ENCODE data around the gene TOB1. TPM values are rescaled to one million over a fixed set of nuclear protein-coding genes. Genes with fewer than 3 reads are reported as not detected.

The TOB1 gene
- total and polyA plus RNA-seq, 12 donors: 15.6 to 134 (median 97.8) TPM

GRCh38 chr17:50871898-50872297 is 5.7 kb upstream of the TOB1 start:
- ATAC-seq (no peak), DNase-seq (no peak)
- H3K4me3 ChIP-seq: no peak overlapping the region
- H3K4me1 ChIP-seq: peaks cover 0 to 38% (median 28%) of the 10 kb centered on the region in 9 donors
- no peaks in the 10 kb centered on the region for H3K27me3 ChIP-seq
- WGBS, 2 donors: 59 to 67% methylated on average over 2 of the region's 2 CpGs
- H3K36me3 ChIP-seq: no peaks in the 10 kb centered on the region
- TF ChIP-seq CTCF (IDR thresholded peaks at IDR 0.05): no peak
- H3K27ac ChIP-seq: peak overlapping the region in 7 of 10 donors; percentile 5 to 52 (median 32)
- H3K9me3 ChIP-seq: no peaks in the 10 kb centered on the region
- intact Hi-C loops (cut with DNase I): no loop called here

GRCh38 chr17:50871364-50871763 is 5.2 kb upstream of the TOB1 start:
- intact Hi-C loops (cut with DNase I): no loop called here
- no peaks in the 10 kb centered on the region for H3K27me3 ChIP-seq
- DNase-seq (no peak), ATAC-seq (no peak)
- peaks cover 0 to 38% (median 28%) of the 10 kb centered on the region in 9 donors for H3K4me1 ChIP-seq
- 67 to 72% methylated on average over 4 of the region's 4 CpGs for WGBS, 2 donors
- H3K9me3 ChIP-seq: no peaks in the 10 kb centered on the region
- peak overlapping the region in 5 of 10 donors; percentile 5 to 52 (median 32) for H3K27ac ChIP-seq
- no peaks in the 10 kb centered on the region for H3K36me3 ChIP-seq
- H3K4me3 ChIP-seq: no peak overlapping the region
- no peak for TF ChIP-seq CTCF (IDR thresholded peaks at IDR 0.05)

GRCh38 chr17:50868602-50869001 is 2.4 kb upstream of the TOB1 start:
- H3K4me1 ChIP-seq: peaks cover 0 to 53% (median 38%) of the 10 kb centered on the region in 9 donors
- no peak for ATAC-seq
- intact Hi-C loops (cut with DNase I): loop anchor here in 6 of 10 donors (5.0 kb wide), 3 partner anchors 34 to 64 kb away; no protein-coding TSS in a partner anchor
- TF ChIP-seq CTCF (IDR thresholded peaks at IDR 0.05): no peak
- H3K27ac ChIP-seq: peak overlapping the region in 9 of 10 donors; percentile 98 to 100 (median 100)
- no peaks in the 10 kb centered on the region for H3K9me3 ChIP-seq
- peak overlapping the region in 9 of 10 donors; percentile 67 to 97 (median 88) for H3K4me3 ChIP-seq
- peaks cover 0 to 4% (median 0%) of the 10 kb centered on the region in 9 donors for H3K36me3 ChIP-seq
- no peaks in the 10 kb centered on the region for H3K27me3 ChIP-seq
- no peak for DNase-seq
- 59 to 79% methylated on average over 1 of the region's 1 CpG for WGBS, 2 donors

GRCh38 chr17:50868140-50868438 is 1.9 kb upstream of the TOB1 start:
- no peak for TF ChIP-seq CTCF (IDR thresholded peaks at IDR 0.05)
- WGBS, 2 donors: 3 to 14% methylated on average over 1 of the region's 1 CpG
- Histone ChIP-seq H3K27ac (peak overlapping the region; percentile 98 to 100 (median 100)), H3K4me3 (peak overlapping the region; percentile 67 to 97 (median 84)), H3K27me3 (no peaks in the 10 kb centered on the region), H3K9me3 (no peaks in the 10 kb centered on the region), H3K4me1 (peaks cover 0 to 57% (median 43%) of the 10 kb centered on the region in 9 donors), H3K36me3 (peaks cover 0 to 9% (median 3%) of the 10 kb centered on the region in 9 donors)
- DNase-seq (no peak), ATAC-seq (no peak)
- intact Hi-C loops (cut with DNase I): loop anchor here in 6 of 10 donors (5.0 kb wide), 3 partner anchors 34 to 64 kb away; no protein-coding TSS in a partner anchor

All from heart right ventricle (tissue), 16 donors.